GM23338 (cell line): ENCODE data around the gene JAG1.

ENCODE experiments used
- EZH2 ChIP-seq: fragments of 200-600 bp; sonication (generic); IDR thresholded peaks from one replicate; pipeline ENCODE4 v1.8.0; 2017; ENCODE audit warnings: antibody characterized with exemption, mild to moderate bottlenecking, low read depth; ENCODE audit not compliant: unreplicated experiment
- EZH2phosphoT487 ChIP-seq: fragments of 200-600 bp; sonication (generic); IDR thresholded peaks from one replicate; pipeline ENCODE4 v1.8.1; 2018; ENCODE audit warnings: antibody characterized with exemption; ENCODE audit not compliant: unreplicated experiment
- JUNB ChIP-seq: IDR thresholded peaks from one replicate; pipeline ENCODE4 v1.6.1; 2016; ENCODE audit warnings: antibody characterized with exemption; ENCODE audit not compliant: unreplicated experiment
- NANOG ChIP-seq: IDR thresholded peaks from 2 replicates; pipeline ENCODE4 v1.6.1; 2016; ENCODE audit warnings: antibody characterized with exemption, borderline replicate concordance
- POLR2AphosphoS5 ChIP-seq: IDR thresholded peaks from 2 replicates; pipeline ENCODE4 v1.6.1; 2016; ENCODE audit warnings: antibody characterized with exemption, low read depth
- TF ChIP-seq, protein P1 (sequence below), 2 experiments: fragments of 200-600 bp in 1 of 2; sonication (generic) in 1 of 2; conservative IDR thresholded peaks; 2 replicates each; pipeline versions ENCODE4 v1.5.1 to v1.6.1; 2016 to 2017; ENCODE audit warnings: antibody characterized with exemption in 2 of 2, low read depth in 2 of 2, mild to moderate bottlenecking in 2 of 2, moderate library complexity in 1 of 2
- TF ChIP-seq, protein P2 (sequence below): IDR thresholded peaks from one replicate; pipeline ENCODE4 v1.6.1; 2018; ENCODE audit warnings: antibody characterized with exemption; ENCODE audit not compliant: unreplicated experiment

DNA sequence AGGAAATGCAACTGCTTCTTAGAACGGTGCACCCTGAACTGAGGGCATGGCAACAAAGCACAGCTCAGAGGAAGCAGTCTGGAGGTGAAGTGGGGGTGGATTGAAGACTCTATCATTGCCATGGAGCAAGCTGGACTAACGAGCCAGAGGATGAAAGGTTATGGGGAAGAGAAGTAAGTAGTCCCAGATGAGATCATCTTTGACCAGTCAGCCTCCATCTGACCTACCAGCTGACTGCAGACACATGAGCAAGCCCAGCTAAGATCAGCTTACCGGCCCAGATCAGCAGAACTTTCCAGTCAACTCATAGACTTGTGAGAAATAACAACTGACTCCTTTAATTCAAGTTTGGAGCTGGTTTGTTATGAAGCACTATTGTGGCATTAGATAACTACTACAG lies 9.1 kb upstream of the JAG1 start:
- TF ChIP-seq, protein P1, sequence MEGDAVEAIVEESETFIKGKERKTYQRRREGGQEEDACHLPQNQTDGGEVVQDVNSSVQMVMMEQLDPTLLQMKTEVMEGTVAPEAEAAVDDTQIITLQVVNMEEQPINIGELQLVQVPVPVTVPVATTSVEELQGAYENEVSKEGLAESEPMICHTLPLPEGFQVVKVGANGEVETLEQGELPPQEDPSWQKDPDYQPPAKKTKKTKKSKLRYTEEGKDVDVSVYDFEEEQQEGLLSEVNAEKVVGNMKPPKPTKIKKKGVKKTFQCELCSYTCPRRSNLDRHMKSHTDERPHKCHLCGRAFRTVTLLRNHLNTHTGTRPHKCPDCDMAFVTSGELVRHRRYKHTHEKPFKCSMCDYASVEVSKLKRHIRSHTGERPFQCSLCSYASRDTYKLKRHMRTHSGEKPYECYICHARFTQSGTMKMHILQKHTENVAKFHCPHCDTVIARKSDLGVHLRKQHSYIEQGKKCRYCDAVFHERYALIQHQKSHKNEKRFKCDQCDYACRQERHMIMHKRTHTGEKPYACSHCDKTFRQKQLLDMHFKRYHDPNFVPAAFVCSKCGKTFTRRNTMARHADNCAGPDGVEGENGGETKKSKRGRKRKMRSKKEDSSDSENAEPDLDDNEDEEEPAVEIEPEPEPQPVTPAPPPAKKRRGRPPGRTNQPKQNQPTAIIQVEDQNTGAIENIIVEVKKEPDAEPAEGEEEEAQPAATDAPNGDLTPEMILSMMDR (conservative IDR thresholded peaks at IDR 0.05; ENCODE audit: low read depth in 2 of 2), result no peak
- TF ChIP-seq EZH2, result no peak
- no peak for TF ChIP-seq EZH2phosphoT487
- TF ChIP-seq POLR2AphosphoS5, result no peak
- TF ChIP-seq NANOG, result no peak
- no peak for TF ChIP-seq JUNB
- TF ChIP-seq, protein P2, sequence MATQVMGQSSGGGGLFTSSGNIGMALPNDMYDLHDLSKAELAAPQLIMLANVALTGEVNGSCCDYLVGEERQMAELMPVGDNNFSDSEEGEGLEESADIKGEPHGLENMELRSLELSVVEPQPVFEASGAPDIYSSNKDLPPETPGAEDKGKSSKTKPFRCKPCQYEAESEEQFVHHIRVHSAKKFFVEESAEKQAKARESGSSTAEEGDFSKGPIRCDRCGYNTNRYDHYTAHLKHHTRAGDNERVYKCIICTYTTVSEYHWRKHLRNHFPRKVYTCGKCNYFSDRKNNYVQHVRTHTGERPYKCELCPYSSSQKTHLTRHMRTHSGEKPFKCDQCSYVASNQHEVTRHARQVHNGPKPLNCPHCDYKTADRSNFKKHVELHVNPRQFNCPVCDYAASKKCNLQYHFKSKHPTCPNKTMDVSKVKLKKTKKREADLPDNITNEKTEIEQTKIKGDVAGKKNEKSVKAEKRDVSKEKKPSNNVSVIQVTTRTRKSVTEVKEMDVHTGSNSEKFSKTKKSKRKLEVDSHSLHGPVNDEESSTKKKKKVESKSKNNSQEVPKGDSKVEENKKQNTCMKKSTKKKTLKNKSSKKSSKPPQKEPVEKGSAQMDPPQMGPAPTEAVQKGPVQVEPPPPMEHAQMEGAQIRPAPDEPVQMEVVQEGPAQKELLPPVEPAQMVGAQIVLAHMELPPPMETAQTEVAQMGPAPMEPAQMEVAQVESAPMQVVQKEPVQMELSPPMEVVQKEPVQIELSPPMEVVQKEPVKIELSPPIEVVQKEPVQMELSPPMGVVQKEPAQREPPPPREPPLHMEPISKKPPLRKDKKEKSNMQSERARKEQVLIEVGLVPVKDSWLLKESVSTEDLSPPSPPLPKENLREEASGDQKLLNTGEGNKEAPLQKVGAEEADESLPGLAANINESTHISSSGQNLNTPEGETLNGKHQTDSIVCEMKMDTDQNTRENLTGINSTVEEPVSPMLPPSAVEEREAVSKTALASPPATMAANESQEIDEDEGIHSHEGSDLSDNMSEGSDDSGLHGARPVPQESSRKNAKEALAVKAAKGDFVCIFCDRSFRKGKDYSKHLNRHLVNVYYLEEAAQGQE, result no peak
